Measurements from ENCODE around the gene CPLANE2.

Gene CPLANE2

DNA sequence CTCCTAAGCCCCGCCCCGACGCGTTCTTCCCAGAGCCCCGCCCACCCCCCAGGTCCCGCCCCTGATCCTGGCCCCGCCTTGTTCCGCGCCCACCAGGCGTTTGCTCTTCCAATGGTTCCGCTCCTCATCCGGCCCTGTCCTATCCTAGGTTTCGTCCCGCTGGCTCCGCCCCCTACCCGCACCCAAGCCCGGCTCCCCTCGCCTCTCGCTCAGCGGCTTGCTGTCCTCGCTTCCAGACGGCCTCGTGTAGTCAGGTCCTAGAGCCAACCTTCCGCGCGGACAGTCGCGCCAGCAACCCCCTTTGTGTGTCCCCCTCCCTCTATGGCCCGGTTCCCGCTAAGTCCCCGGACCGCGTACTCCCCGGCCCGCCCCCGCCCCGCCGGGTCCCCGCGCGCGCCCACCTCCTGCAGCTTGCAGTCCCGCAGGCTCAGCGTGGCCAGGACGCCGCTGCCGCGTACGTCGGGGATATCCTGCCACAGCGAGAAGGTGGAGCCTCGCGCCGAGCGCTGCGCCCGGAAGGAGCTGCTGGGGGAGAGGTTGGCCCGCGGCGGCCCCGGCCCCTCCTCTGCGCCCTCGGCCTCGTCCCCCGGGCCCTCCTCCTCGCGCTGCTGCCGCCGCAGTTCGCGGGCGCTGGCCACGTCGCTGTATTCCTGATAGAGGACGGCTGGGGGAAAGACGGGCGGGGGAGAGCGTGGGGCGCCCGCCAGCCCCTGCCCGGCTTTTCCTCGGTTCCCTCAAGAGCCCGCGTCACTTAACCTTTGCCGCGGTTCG is 30.3 kb downstream of the CPLANE2 start (continued):
- TF ChIP-seq ZNF175 (tag by site-specific recombination; IDR thresholded peaks at IDR 0.05) (no peak), ZNF791 (tag by site-specific recombination; IDR thresholded peaks at IDR 0.05) (no peak), ZNF184 (tag by site-specific recombination; IDR thresholded peaks at IDR 0.05) (no peak), ZNF341 (tag by site-specific recombination; IDR thresholded peaks at IDR 0.05; ENCODE audit: low read depth) (peak; percentile 68), YY1 (tag by site-specific recombination; IDR thresholded peaks at IDR 0.05) (no peak), SP7 (tag by site-specific recombination; IDR thresholded peaks at IDR 0.05) (peak; percentile 74), KLF9 (tag by site-specific recombination; IDR thresholded peaks at IDR 0.05; ENCODE audit: low read depth) (0 out of 2 replicates have a peak, but pooled peaks have one; percentile 28), ZNF391 (tag by site-specific recombination; IDR thresholded peaks at IDR 0.05; ENCODE audit: borderline replicate concordance, low read depth) (0 out of 2 replicates have a peak, but pooled peaks have one; percentile 49), ZSCAN23 (tag by site-specific recombination; IDR thresholded peaks at IDR 0.05) (no peak), GLIS1 (tag by site-specific recombination; IDR thresholded peaks at IDR 0.05) (peak; percentile 64), ZNF654 (tag by site-specific recombination; IDR thresholded peaks at IDR 0.05; ENCODE audit: low read depth) (no peak), ZXDB (tag by site-specific recombination; IDR thresholded peaks at IDR 0.05) (peak; percentile 61; the same call in 1 of the 2 replicates), ZBTB20 (tag by site-specific recombination; IDR thresholded peaks at IDR 0.05) (peak; percentile 42; the same call in 1 of the 2 replicates), ZNF561 (tag by site-specific recombination; IDR thresholded peaks at IDR 0.05; ENCODE audit: borderline replicate concordance) (peak; percentile 63; the same call in 1 of the 2 replicates), ZBTB11 (tag by site-specific recombination; conservative IDR thresholded peaks at IDR 0.05; ENCODE audit: low read depth) (peak; percentile 71; the same call in 1 of the 2 replicates), BCL11A (tag by site-specific recombination; IDR thresholded peaks at IDR 0.05; ENCODE audit: low read depth) (no peak), ZNF623 (tag by site-specific recombination; IDR thresholded peaks at IDR 0.05) (no peak), ZNF501 (tag by site-specific recombination; IDR thresholded peaks at IDR 0.05) (peak; percentile 64; the same call in 1 of the 2 replicates), ZNF843 (tag by site-specific recombination; IDR thresholded peaks at IDR 0.05) (no peak), GLI4 (tag by site-specific recombination; IDR thresholded peaks at IDR 0.05) (no peak), MYNN (tag by site-specific recombination; IDR thresholded peaks at IDR 0.05; ENCODE audit: borderline replicate concordance) (no peak), ZNF664 (tag by site-specific recombination; IDR thresholded peaks at IDR 0.05) (no peak), ZNF777 (tag by site-specific recombination; IDR thresholded peaks at IDR 0.05; ENCODE audit: borderline replicate concordance) (peak; percentile 84; the same call in 1 of the 2 replicates), ZNF18 (tag by site-specific recombination; IDR thresholded peaks at IDR 0.05) (no peak), ZSCAN4 (tag by site-specific recombination; IDR thresholded peaks at IDR 0.05) (no peak), BCL11B (tag by site-specific recombination; IDR thresholded peaks at IDR 0.05; ENCODE audit: low read depth) (no peak), ZNF423 (tag by site-specific recombination; IDR thresholded peaks at IDR 0.05) (no peak), KLF8 (tag by site-specific recombination; IDR thresholded peaks at IDR 0.05) (peak; percentile 53), ZNF335 (tag by site-specific recombination; conservative IDR thresholded peaks at IDR 0.05) (peak; percentile 51)
- TF ChIP-seq, protein P1, sequence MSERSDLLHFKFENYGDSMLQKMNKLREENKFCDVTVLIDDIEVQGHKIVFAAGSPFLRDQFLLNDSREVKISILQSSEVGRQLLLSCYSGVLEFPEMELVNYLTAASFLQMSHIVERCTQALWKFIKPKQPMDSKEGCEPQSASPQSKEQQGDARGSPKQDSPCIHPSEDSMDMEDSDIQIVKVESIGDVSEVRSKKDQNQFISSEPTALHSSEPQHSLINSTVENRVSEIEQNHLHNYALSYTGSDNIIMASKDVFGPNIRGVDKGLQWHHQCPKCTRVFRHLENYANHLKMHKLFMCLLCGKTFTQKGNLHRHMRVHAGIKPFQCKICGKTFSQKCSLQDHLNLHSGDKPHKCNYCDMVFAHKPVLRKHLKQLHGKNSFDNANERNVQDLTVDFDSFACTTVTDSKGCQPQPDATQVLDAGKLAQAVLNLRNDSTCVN (tag by site-specific recombination; optimal IDR thresholded peaks at IDR 0.05) = peak; percentile 97
- TF ChIP-seq, protein P2, sequence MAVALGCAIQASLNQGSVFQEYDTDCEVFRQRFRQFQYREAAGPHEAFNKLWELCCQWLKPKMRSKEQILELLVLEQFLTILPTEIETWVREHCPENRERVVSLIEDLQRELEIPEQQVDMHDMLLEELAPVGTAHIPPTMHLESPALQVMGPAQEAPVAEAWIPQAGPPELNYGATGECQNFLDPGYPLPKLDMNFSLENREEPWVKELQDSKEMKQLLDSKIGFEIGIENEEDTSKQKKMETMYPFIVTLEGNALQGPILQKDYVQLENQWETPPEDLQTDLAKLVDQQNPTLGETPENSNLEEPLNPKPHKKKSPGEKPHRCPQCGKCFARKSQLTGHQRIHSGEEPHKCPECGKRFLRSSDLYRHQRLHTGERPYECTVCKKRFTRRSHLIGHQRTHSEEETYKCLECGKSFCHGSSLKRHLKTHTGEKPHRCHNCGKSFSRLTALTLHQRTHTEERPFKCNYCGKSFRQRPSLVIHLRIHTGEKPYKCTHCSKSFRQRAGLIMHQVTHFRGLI (tag by site-specific recombination; IDR thresholded peaks at IDR 0.05) = peak; percentile 27; the same call in 1 of the 2 replicates
